Subcutaneous abdominal adipose tissue (tissue), 5 donors: ENCODE measurements around the gene ITPR1.

Experiments
- H3K27ac ChIP-seq: one replicate; pipeline ENCODE4 v1.7.0; 2013; ENCODE audit warnings: low read depth, mild to moderate bottlenecking, inconsistent platforms, low read length, moderate library complexity
- H3K27me3 ChIP-seq, 5 donors: one replicate each; pipeline ENCODE4 v1.7.0; 2013; ENCODE audit warnings: low read length in 5 of 5, inconsistent platforms in 1 of 5; ENCODE audit not compliant: control insufficient read depth in 5 of 5, insufficient read depth in 4 of 5
- H3K36me3 ChIP-seq, 5 donors: one replicate each; pipeline ENCODE4 v1.7.0; 2013; ENCODE audit warnings: low read length in 5 of 5; ENCODE audit not compliant: control insufficient read depth in 5 of 5, insufficient read depth in 5 of 5
- H3K4me1 ChIP-seq, 5 donors: one replicate each; pipeline ENCODE4 v1.7.0; 2013; ENCODE audit warnings: low read length in 5 of 5, mild to moderate bottlenecking in 3 of 5, moderate library complexity in 1 of 5; ENCODE audit not compliant: control insufficient read depth in 5 of 5, insufficient read depth in 5 of 5
- H3K4me3 ChIP-seq, 5 donors: one replicate each; pipeline ENCODE4 v1.7.0; 2013; ENCODE audit warnings: low read length in 5 of 5, low read depth in 1 of 5
- H3K9ac ChIP-seq, 5 donors: one replicate each; pipeline ENCODE4 v1.7.0; 2013; ENCODE audit warnings: low read length in 5 of 5, mild to moderate bottlenecking in 4 of 5, moderate library complexity in 3 of 5
- H3K9me3 ChIP-seq, 5 donors: one replicate each; pipeline ENCODE4 v1.7.0; 2013; ENCODE audit warnings: low read length in 5 of 5; ENCODE audit not compliant: control insufficient read depth in 5 of 5
- donor health status: healthy.
- donor health status: healthy.
- donor health status: healthy.
- donor health status: healthy.
- donor health status: healthy.

The ITPR1 gene

DNA sequence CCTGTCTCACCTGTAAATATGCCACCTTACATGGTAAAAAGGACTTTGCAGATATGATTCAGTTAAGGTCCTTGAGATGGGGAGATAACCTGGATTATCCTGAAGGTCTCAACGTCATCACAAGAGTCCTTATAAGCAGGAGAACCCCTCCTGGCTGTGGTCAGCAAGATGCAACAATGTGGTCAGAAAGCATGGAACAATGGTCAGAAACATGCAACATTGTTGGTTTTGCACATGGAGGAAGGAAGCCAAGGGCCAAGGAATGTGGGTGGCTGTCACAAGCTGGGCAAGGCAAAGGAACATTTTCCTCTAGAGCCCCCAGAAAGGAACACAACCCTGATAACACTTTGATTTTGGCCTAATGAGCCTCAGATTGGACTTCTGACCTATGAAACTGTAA is 16.7 kb upstream of the ITPR1 start:
- no peak overlapping the region for H3K4me3 ChIP-seq
- no peaks in the 10 kb centered on the region for H3K27me3 ChIP-seq
- H3K9me3 ChIP-seq: no peaks in the 10 kb centered on the region
- no peaks in the 10 kb centered on the region for H3K36me3 ChIP-seq
- H3K27ac ChIP-seq: no peak overlapping the region
- peaks cover 0 to 21% (median 16%) of the 10 kb centered on the region in 5 donors for H3K4me1 ChIP-seq
- H3K9ac ChIP-seq: no peak overlapping the region

DNA sequence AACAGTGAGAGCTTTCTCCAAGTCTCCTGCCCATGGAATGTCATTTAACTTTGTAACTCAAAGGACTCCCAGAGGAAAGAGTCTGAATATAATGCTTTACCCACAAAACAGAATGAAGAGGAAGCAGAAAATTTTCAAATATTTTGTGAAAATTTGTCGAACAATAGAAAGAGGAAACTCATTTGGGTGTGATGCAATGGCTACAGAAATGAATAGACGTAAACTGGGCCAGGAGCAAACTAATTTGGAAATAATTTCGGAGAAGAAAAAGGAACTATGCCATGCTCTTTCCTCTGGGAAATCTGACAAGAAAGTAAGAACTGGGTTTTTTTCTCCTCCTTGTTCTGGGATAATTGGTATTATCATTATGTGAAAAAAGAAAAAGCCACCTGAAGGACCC is 14.9 kb upstream of the ITPR1 start:
- H3K4me3 ChIP-seq: no peak overlapping the region
- H3K4me1 ChIP-seq: peaks cover 0 to 21% (median 16%) of the 10 kb centered on the region in 5 donors
- peak overlapping the region; percentile 30 for H3K27ac ChIP-seq
- peak overlapping the region in 2 of 5 donors; percentile 26 to 50 for H3K9ac ChIP-seq
- H3K9me3 ChIP-seq: no peaks in the 10 kb centered on the region
- no peaks in the 10 kb centered on the region for H3K36me3 ChIP-seq
- no peaks in the 10 kb centered on the region for H3K27me3 ChIP-seq

DNA sequence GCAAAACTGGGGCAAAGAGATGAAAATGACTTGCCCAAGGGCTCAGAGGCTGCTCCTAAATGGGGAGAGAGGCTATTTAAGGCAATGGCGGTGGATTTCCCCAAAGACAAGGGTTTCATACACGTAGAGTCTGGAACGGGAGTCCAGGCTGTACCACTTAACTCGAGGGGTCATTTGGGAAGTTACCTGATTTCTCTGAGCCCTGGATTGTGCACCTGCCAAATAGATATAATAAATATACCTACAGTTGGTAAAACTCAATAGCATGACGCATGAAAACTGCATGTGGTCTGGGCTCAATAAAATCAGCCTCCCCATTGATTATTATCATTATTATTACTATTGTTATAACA is 1.3 kb upstream of the ITPR1 start:
- Histone ChIP-seq H3K27me3 (no peaks in the 10 kb centered on the region), H3K36me3 (no peaks in the 10 kb centered on the region), H3K4me1 (peaks cover 0 to 40% (median 34%) of the 10 kb centered on the region in 5 donors), H3K9me3 (no peaks in the 10 kb centered on the region), H3K27ac (no peak overlapping the region), H3K4me3 (peak overlapping the region; percentile 84 to 95 (median 87)), H3K9ac (peak overlapping the region in 3 of 5 donors; percentile 82 to 91 (median 86))

DNA sequence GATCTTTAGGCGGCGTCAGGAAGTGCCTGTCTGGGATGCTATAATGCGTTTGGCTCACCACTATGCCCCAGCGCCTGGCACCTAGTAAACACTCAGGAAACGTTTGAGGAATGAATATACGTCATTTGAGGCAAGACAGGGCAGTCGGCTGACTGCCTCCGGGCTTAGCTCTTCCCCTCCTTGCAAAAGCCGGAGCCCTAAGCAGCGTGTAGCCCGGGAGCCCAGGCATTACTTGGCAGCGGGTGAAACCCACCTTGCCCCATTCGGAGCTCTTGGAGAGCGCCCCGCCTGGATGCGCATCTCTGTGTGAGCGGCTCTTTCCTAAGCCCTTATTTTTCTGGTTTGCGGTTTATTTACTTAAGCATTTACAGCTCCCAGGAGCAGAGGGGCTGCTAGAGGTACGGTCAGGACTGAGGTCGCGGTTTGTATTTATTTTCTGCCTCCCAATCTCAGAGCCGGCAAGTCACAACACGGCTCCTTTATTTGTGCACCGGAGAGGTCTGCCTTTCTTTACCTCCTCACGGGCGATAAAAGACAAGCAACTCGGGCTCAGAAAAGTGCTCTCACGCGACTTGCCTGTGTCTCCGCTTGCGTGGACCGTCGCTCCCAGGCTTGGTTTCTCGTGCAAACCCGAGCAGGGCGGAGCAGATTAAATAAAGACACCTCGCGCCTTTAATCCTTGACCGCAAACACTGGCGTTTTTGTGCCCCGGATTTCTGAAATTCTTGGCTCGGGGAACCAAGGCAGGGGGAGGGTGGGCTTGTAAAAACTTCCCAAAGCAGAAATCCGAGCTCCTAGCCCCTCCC is 737 bp upstream of the ITPR1 start:
- H3K27me3 ChIP-seq: no peaks in the 10 kb centered on the region
- H3K9me3 ChIP-seq: no peaks in the 10 kb centered on the region
- H3K27ac ChIP-seq: peak overlapping the region; percentile 63
- H3K4me3 ChIP-seq: peak overlapping the region; percentile 84 to 95 (median 87)
- no peaks in the 10 kb centered on the region for H3K36me3 ChIP-seq
- H3K9ac ChIP-seq: peak overlapping the region; percentile 82 to 91 (median 85)
- peaks cover 0 to 40% (median 34%) of the 10 kb centered on the region in 5 donors for H3K4me1 ChIP-seq

DNA sequence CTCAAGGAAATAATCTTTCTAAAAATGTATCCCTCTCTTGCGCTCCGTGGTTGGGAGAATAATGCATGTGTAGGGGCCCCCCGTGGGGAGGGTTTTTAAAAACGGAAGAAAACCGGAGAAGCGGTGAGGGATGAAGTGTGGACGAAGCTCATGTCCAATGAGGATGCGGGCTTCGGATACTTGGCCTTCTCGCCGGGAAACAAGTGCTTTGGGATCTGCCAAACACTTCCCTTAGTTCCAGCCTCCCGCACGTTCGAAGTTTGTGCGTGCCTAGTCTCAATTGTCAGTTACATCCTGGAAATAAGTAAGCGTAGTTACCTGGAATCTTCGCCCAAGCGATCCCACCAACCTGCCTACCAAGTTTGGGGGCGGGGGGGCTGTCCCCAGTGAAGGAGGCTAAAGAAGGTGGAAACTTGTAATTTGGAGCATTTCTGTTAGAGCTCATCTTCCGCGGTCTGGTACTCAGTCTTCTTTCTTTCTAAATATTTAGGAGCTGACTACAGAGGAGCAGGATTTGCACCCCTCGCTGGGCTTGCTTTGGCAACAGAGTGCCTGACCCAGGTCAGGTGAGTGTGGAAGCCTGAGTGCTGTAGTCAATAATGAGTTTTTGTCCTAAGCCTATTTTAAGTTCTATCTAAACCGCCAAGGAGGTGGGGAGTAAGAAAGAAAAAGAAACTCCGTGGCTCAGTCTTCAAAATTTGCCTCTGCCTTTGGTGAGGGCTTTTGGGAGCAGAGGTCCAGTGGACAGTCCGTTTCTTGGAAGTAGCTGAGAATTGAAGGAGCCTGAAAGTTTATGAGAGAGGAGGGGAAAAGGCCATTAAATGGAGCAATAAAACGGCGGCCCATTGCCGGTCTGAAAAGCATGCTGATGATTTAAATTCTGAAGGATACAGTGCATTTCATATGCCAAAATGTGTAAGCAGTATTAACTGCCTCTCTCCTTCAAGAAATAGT is 1.1 kb downstream of the ITPR1 start:
- H3K4me1 ChIP-seq: peaks cover 0 to 40% (median 34%) of the 10 kb centered on the region in 5 donors
- peak overlapping the region; percentile 60 for H3K27ac ChIP-seq
- H3K4me3 ChIP-seq: peak overlapping the region; percentile 84 to 95 (median 87)
- H3K9ac ChIP-seq: peak overlapping the region; percentile 7 to 91 (median 72)
- H3K36me3 ChIP-seq: no peaks in the 10 kb centered on the region
- H3K9me3 ChIP-seq: no peaks in the 10 kb centered on the region
- no peaks in the 10 kb centered on the region for H3K27me3 ChIP-seq

DNA sequence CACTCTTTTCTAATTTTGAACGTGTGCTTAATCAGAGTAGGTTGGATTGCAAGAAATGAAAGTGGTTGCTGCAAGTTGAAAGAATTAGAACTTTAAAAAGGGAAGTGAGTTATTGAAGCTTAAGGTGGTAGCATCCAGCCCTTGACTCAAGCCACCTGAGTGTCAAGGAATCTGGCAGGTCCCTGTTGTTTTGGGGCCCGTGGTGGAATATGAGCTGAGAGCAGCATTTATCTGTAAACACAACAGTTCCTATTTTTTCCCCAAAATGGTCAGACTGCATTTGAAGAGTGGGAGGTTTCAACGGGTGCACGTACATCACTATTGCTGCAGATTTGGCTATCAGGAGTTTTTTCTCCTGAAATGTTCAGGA is 1.7 kb downstream of the ITPR1 start:
- no peaks in the 10 kb centered on the region for H3K36me3 ChIP-seq
- H3K4me1 ChIP-seq: peaks cover 0 to 40% (median 34%) of the 10 kb centered on the region in 5 donors
- peak overlapping the region; percentile 84 to 95 (median 87) for H3K4me3 ChIP-seq
- no peaks in the 10 kb centered on the region for H3K27me3 ChIP-seq
- H3K9ac ChIP-seq: peak overlapping the region in 3 of 5 donors; percentile 7 to 86 (median 72)
- no peaks in the 10 kb centered on the region for H3K9me3 ChIP-seq
- H3K27ac ChIP-seq: peak overlapping the region; percentile 60

DNA sequence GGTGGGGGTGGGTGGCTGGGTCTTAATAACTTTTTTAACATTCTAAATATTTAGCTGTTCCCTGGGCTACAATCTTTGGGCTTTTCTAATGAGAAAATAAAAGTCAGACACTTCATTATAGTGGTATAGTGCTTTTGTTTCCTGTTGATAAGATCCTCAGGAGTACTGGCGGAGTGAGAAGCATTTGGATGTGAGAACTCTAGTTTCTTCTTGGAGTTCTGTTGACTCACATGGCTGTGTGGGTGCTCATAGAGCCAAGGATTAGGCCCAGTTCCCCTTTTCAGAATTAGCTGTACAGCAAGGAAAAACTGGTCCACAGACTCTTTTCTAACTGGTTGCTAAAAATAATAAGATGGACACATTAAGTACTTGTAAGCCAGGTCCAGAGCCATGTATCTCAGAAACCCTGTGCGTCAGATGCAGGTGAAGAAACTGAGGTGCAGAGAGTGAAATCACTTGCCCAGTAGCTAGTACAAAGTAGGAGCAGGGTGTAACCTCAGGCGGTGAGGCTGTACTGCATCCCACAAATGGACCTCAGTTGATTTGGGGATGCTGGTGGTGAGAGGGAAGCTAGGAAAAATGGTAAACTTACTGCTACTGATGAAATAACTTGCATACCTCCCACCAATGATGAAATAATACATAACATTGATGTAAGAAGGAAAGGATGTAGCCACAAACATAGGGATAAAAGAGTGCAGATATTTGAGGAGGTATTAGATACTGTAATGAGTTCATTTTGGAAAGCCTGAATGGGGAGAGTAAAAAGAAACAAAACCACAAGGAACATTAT is 2.3 kb downstream of the ITPR1 start:
- H3K27me3 ChIP-seq: no peaks in the 10 kb centered on the region
- peak overlapping the region in 1 of 5 donors; percentile 86 for H3K9ac ChIP-seq
- H3K36me3 ChIP-seq: no peaks in the 10 kb centered on the region
- no peaks in the 10 kb centered on the region for H3K9me3 ChIP-seq
- H3K4me3 ChIP-seq: peak overlapping the region in 3 of 5 donors; percentile 84 to 88 (median 84)
- peaks cover 0 to 40% (median 34%) of the 10 kb centered on the region in 5 donors for H3K4me1 ChIP-seq
- no peak overlapping the region for H3K27ac ChIP-seq

DNA sequence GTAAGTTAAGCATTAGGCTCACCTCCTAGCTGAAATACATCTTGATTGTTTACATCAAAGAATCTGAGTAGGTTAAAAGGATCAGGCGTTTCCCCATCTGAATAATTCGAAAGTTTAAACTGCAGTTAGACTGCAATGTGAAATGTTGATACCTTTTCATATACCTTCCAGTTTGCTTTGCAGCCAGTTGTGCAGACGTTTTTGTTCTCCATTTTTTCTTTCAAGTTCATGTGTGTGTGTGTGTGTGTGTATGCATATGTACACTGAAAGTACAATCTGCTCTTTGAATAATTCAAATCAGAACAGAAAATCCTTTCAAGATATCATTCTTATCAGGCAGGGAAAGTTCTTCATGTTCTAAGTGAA is 2.9 kb downstream of the ITPR1 start:
- Histone ChIP-seq H3K9ac (no peak overlapping the region), H3K9me3 (no peaks in the 10 kb centered on the region), H3K4me3 (no peak overlapping the region), H3K27me3 (no peaks in the 10 kb centered on the region), H3K4me1 (peaks cover 0 to 40% (median 34%) of the 10 kb centered on the region in 5 donors), H3K27ac (no peak overlapping the region), H3K36me3 (peaks cover 0 to under 1% (median 0%) of the 10 kb centered on the region in 5 donors)

DNA sequence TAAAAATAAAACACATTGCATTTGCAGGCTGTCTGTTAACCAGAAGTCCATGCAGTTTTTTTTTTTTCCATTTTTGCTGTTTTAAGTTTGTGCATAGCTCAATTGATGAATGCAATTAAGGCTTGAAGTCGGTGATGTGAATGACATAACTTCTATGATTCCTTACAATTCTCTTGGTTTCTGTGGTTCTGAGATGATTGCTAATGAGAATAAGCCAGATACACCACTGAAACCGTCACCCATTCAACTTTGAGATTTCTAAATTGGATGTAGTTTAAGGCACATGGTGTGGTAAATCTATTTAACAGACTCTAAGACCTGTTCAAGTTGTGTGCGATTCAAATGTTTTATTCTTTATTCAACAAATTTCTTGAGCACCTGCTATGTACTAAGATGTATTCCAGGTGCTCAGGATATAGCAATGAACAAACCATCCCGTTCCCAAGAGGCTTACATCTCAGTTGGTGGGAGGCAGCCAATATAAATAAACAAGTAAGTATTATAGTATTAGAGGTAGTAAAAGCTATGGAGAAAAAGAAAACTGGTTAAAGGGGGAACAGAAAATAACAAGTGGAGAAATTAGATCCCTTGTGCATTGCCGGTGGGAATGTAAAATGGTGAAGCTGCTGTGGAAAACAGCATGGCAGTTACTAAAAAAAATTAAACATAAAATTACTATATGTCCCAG is 4.0 kb downstream of the ITPR1 start:
- Histone ChIP-seq H3K9me3 (no peaks in the 10 kb centered on the region), H3K4me3 (no peak overlapping the region), H3K27me3 (no peaks in the 10 kb centered on the region), H3K36me3 (peaks cover 0 to 6% (median 4%) of the 10 kb centered on the region in 5 donors), H3K9ac (no peak overlapping the region), H3K4me1 (peaks cover 0 to 33% (median 27%) of the 10 kb centered on the region in 5 donors), H3K27ac (no peak overlapping the region)
